Renal cortical epithelial cell (primary cell): ENCODE measurements around the gene MYO5A. TPM values are rescaled to one million over a fixed set of nuclear protein-coding genes. Genes with fewer than 3 reads are reported as not detected.
"Not testable (repeated sequence)": the region's sequence is repeated elsewhere in the genome, so short reads cannot be mapped to it uniquely, and the experiment has no call there.

Source experiments
- DNase-seq: peaks from one replicate; pipeline ENCODE4 v3.0.0-alpha.2; 2011; ENCODE audit warnings: low read depth
- total RNA-seq: library from RNA; depleted of rRNA; stranded (reverse); fragments of >200 nt; gene quantifications from 2 replicates; pipeline ENCODE4 v1.2.3, GENCODE V29; 2014

Gene MYO5A
- total RNA-seq, 1 donor from 2014 or later = 71.3 TPM

DNA sequence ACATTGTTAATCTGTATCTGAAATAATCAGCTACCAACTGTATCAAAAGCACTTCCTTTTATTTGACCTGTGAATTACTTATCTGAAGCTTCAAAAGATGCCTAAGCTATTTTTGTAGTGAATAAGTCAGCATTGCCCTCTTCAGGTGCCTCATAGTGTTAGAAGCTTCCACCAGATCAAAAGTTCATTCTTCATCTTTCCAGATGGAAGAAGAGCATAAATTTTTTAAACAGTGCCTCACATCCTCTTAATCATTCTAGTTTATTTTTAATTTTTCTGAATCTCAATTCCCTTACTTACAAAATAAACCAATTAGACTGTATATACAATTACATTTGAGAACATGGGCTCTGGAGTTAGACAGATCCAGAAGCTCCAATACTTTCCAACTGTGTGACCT, 65.0 kb downstream of the MYO5A start:
- peak; percentile 33 for DNase-seq

- no peak for DNase-seq
Measured at GRCh38 chr15:52462806-52463360, 65.8 kb downstream of the MYO5A start.

DNA sequence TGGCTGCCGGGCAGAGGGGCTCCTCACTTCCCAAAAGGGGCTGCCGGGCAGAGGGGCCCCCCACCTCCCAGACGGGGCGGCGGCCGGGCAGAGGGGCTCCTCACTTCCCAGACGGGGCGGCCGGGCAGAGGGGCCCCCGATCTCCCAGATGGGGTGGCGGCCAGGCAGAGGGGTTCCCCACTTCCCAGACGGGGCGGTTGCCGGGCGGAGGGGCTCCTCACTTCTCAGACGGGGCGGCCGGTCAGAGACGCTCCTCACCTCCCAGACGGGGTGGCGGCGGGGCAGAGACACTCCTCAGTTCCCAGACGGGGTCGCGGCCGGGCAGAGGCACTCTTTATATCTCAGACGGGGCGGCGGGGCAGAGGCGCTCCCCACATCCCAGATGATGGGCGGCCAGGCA, 69.0 kb downstream of the MYO5A start:
- DNase-seq = not testable (repeated sequence)

DNA sequence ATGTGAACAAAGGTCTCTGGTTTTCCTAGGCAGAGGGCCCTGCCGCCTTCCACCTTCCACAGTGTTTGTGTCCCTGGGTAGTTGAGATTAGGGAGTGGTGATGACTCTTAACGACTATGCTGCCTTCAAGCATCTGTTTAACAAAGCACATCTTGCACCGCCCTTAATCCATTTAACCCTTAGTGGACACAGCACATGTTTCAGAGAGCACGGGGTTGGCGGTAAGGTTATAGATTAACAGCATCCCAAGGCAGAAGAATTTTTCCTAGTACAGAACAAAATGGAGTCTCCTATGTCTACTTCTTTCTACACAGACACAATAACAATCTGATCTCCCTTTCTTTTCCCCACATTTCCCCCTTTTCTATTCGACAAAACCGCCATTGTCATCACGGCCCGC, 69.4 kb downstream of the MYO5A start:
- not testable (repeated sequence) for DNase-seq

- no peak for DNase-seq
Measured at GRCh38 chr15:52448011-52448890, 80.4 kb downstream of the MYO5A start.

DNA sequence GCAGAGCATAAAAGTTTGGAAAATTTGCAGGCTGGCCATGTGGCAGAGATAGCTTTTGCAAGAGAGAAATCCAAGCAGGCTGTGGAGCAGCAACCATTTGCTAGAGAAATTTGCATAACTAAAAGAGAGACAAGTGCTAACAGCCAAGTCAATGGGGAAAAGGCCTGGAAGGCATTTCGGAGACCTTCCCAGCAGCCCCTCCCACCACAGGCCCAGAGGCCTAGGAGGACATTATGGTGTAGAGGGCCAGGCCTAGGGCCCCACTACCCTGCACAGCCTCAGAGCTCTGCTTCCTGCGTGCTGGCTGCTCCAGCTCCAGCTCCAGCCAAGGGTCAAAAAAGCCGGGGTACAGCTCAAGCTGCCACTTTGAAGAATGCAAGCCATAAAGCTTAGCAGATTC, 82.7 kb downstream of the MYO5A start:
- no peak for DNase-seq

DNA sequence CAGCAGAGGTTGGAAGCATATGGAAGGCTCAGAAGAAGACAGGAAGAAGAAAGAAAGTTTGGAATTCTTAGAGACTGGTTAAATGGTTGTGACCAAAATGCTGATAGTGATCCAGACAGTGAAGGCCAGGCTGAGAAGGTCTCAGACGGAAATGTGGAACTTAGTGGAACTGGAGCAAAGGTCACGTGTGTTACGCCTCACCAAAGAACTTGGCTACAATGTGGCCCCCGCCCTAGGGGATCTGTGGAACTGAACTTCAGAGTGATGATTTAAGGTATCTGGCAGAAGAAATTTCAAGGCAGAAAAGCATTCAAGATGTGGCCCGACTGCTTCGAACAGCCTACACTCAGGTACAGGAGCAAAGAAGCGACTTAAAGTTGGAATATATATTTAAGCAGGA, 83.1 kb downstream of the MYO5A start:
- DNase-seq = no peak

GRCh38 chr15:52443205-52443604, 85.5 kb downstream of the MYO5A start:
- DNase-seq = not testable (repeated sequence)

DNA sequence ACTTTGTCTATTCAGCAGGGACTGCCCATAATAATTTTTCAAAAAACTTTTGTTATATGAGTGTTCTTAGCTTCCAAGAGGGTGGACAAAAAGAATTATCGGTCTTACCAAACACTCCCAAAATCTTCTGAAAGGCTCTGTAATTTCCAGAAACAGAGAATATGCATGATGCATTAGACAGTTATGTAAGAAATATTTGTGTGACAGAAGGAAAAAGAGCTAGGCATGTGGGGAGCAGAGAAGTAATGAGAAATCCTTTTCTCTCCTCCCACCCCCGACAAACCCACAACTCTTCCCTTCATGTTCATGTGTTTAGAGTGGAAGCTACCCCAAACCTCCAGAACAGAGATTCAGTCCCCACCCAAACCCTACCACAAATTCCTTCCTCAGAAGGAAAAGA, 86.8 kb downstream of the MYO5A start:
- no peak for DNase-seq

DNA sequence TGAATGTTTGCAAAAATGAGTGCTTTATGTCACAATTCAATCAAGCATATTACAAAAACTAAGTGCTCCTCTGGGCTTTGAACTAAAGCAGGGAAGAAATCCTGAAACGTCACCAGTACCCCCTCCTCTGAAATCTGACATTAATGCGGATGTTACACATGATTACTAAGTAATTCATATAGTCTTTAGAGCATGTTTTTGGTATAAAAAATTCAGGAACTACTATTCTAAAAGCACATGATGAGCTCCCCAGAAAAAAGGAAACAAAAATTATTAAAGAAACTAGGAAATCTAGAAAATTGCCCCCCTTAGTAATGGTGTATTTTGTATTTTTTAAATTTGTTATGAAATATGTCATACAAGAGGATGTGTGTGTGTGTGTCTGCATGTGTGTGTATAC, 87.7 kb downstream of the MYO5A start:
- DNase-seq = no peak

- peak; percentile 61 for DNase-seq
Measured at GRCh38 chr15:52440414-52440813, 88.3 kb downstream of the MYO5A start.

DNA sequence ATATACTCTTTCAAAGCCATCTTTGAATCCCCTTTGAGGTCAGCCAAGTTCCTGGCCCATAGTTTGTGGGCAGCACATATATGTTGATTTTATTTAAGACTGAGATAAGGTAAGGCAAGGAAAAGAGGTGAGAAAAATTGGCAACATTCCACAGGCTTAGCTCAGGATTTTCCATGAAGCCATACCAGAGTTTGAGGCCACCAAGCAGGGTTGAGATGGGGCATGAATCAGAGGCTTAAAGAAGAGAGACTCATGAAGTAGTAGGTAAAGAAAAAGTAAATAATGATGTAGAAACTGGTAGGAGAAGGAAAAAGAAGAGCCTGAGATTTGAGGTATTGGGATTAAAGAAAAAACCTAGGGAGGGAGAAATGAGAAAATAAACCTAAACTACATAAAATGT, 89.2 kb downstream of the MYO5A start:
- DNase-seq = no peak

DNA sequence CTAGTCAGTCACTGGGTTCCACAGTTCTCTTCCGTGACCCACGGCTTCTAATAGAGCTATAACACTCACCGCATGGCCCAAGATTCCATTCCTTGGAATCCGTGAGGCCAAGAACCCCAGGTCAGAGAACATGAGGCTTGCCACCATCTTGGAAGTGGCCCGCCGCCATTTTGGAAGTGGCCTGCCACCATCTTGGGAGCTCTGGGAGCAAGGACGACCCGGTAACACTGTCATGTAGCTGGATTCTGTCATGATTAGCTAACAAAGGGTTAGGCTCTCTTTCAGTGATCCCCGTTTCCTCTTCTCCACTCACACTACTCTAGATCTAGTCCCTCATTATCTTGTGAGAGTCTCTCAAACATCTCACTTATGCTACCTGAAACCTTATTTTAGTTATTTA, 89.6 kb downstream of the MYO5A start:
- not testable (repeated sequence) for DNase-seq

GRCh38 chr15:52438047-52438446, 90.6 kb downstream of the MYO5A start:
- DNase-seq = no peak

DNA sequence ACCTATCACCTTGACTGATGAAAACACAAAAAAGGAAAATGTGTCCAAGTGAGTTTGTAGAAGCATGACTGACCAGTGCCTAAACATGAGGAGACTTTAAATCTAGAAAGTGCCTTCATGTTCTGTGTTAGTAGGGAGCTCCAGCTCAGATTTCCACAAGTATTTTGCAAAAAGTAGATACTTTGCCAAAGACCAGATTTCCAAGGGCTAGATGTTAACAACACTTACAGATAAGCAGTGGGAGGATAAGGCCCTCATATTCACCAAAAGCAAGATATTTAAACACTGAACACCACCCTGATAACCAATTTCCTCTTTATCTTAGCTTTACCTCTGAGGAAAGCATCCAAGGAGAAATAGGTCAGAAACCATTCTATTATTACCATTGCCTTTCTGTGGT, 91.0 kb downstream of the MYO5A start:
- DNase-seq = no peak

GRCh38 chr15:52436981-52437380, 91.7 kb downstream of the MYO5A start:
- no peak for DNase-seq

DNA sequence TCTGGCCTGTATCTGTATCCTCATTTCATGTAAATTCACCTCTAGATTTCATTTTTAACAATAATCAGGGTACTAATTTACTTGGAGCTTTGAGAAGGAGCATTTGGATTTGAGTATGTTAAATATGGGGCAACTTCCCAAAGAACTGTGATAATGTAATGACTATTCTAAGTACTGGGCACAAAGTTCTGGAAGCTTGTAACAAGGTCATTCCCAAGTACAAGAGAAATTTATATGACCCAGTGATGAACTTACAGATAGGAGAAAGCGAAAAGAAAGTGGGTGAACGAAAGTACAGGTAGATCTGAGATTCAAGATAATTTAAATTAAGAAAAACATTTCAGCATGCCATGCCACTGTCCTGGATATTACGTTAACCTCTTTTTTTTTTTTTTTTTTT, 93.8 kb downstream of the MYO5A start:
- no peak for DNase-seq

GRCh38 chr15:52428297-52428696, 100.4 kb downstream of the MYO5A start:
- no peak for DNase-seq

GRCh38 chr15:52427804-52428203, 100.9 kb downstream of the MYO5A start:
- DNase-seq = peak; percentile 61

DNA sequence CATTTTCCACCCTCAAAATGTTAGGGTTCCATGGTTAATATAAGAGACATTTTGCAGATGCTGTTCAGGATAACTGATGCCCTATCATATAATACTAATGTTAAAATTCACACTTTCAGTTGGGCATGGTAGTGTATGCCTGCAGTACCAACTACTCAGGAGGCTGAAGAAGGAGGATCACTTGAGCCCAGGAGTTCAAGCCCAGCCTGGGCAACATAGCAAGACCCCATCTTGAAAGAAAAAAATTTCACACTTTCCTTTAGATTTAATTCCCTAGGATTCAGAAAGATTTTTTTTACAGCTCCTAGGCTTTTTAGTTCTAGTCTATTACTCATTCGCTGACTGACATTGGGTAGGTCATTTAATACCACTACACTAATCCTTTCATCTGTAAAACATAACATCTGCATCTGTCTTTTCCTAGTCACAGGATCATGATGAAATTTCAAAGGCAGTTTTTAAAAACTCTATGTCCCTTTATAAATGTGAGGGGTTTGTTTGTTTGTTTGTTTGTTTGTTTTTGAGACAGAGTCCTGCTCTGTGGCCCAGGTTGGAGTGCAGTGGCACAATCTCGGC, 103.7 kb downstream of the MYO5A start:
- no peak for DNase-seq

GRCh38 chr15:52423852-52424251, 104.8 kb downstream of the MYO5A start:
- no peak for DNase-seq

GRCh38 chr15:52422001-52422400, 106.7 kb downstream of the MYO5A start:
- peak; percentile 59 for DNase-seq

DNA sequence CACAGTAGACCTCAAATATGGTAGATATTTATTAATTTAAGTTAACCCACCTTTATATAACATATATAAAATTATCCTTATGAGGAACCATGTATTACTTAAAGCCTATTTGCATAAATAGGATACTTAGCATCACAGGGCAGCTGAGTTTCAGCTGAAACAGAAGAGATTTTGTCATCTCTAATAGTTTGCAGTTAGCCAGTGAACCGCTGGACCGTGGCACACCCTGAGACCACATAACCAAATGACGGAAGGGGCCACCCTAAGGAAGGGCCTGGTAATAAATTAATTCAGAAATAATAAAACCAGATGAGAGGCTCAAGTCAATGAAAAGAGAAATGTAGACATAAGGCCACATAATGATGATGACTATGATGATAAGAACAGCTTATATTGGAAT, 107.7 kb downstream of the MYO5A start:
- DNase-seq = no peak
